Endothelial cell of umbilical vein (primary cell): Measurements from ENCODE around the gene RNF113B. TPM values are rescaled to one million over a fixed set of nuclear protein-coding genes. Genes with fewer than 3 reads are reported as not detected.

Source experiments
- BruUV-seq: library from RNA; stranded (reverse); fragments of 400-500 nt; replicated peaks from 2 replicates; lab custom pipeline; 2021; lab: Mats Ljungman, UMichigan
- CTCF ChIA-PET: fragments of 300-600, 350-600 bp; sonication (Branson Sonifier 250); formaldehyde crosslinking; loops from one replicate; lab custom pipeline; 2021; ENCODE audit warnings: antibody characterized with exemption, inconsistent platforms; lab: Charles Lee
- POLR2A ChIA-PET: fragments of 300-600, 350-600 bp; sonication (Branson Sonifier 250); formaldehyde crosslinking; loops from one replicate; lab custom pipeline; 2021; ENCODE audit warnings: antibody characterized with exemption, inconsistent platforms; lab: Charles Lee
- DNase-seq: peaks from one replicate; pipeline ENCODE4 v3.0.0-alpha.2; 2011; ENCODE audit warnings: low read depth, low spot score
- FAIRE-seq: peaks from 2 replicates; lab custom pipeline; 2011; peaks lifted over from hg19 to GRCh38; lab: Jason Lieb, UNC
- H2AFZ ChIP-seq: 2 replicates; pipeline ENCODE4 v1.6.0; 2012; ENCODE audit warnings: low read depth, low read length, control low read depth, inconsistent platforms
- H3K27ac ChIP-seq: 2 replicates; pipeline ENCODE4 v1.5.1; 2011; ENCODE audit warnings: low read depth, mild to moderate bottlenecking, control low read depth, low read length, moderate library complexity; ENCODE audit not compliant: insufficient read depth
- H3K27me3 ChIP-seq, 2 experiments: 2 replicates each; pipeline versions ENCODE4 v1.6.0 to v1.6.1; 2011; ENCODE audit warnings: low read length in 2 of 2, mixed read lengths in 1 of 2; ENCODE audit not compliant: control insufficient read depth in 2 of 2, insufficient read depth in 2 of 2
- H3K36me3 ChIP-seq, 2 experiments: 2 replicates in 1 of 2; 3 replicates in 1 of 2; pipeline ENCODE4 v1.5.1; 2011; ENCODE audit warnings: low read length in 2 of 2, mild to moderate bottlenecking in 1 of 2, moderate library complexity in 1 of 2; ENCODE audit not compliant: control insufficient read depth in 2 of 2, insufficient read depth in 2 of 2; ENCODE audit errors: extremely low read depth in 1 of 2
- H3K4me1 ChIP-seq: 3 replicates; pipeline ENCODE4 v1.5.1; 2011; ENCODE audit warnings: mild to moderate bottlenecking, low read length; ENCODE audit not compliant: control insufficient read depth, insufficient read depth; ENCODE audit errors: extremely low read depth
- H3K4me2 ChIP-seq: 2 replicates; pipeline ENCODE4 v1.6.1; 2011; ENCODE audit warnings: low read length, control low read depth, mixed read lengths; ENCODE audit not compliant: insufficient read depth
- H3K4me3 ChIP-seq, 3 experiments: fragments of 200-600 bp in 1 of 3; sonication (generic), shearing (Covaris generic) in 1 of 3; replicated peaks in 1 of 3; 2 replicates each; pipeline ENCODE4 v1.5.1; 2011 to 2016; ENCODE audit warnings: control low read depth in 3 of 3, low read length in 3 of 3, mild to moderate bottlenecking in 2 of 3, inconsistent platforms in 1 of 3, low read depth in 1 of 3, moderate library complexity in 1 of 3; ENCODE audit not compliant: insufficient read depth in 1 of 3
- H3K79me2 ChIP-seq: 2 replicates; pipeline ENCODE4 v1.6.0; 2012; ENCODE audit warnings: low read length, inconsistent platforms; ENCODE audit not compliant: control insufficient read depth, insufficient read depth
- H3K9ac ChIP-seq: replicated peaks from 2 replicates; pipeline ENCODE3; 2011; ENCODE audit warnings: low read length, control low read depth; ENCODE audit not compliant: insufficient read depth; ENCODE audit errors: extremely low read depth
- H3K9me1 ChIP-seq: replicated peaks from 3 replicates; pipeline ENCODE4 v1.6.0; 2011; ENCODE audit warnings: mild to moderate bottlenecking, low read length; ENCODE audit not compliant: control insufficient read depth, insufficient read depth; ENCODE audit errors: extremely low read depth
- H3K9me3 ChIP-seq: replicated peaks from 2 replicates; pipeline ENCODE4 v1.5.1; 2012; ENCODE audit warnings: low read length, inconsistent platforms; ENCODE audit not compliant: control insufficient read depth, insufficient read depth
- H4K20me1 ChIP-seq: replicated peaks from 2 replicates; pipeline ENCODE3; 2011; ENCODE audit warnings: mild to moderate bottlenecking, low read length; ENCODE audit not compliant: control insufficient read depth, insufficient read depth; ENCODE audit errors: extremely low read depth
- EZH2 ChIP-seq: IDR thresholded peaks from 2 replicates; pipeline ENCODE4 v1.6.1; 2012; ENCODE audit warnings: borderline replicate concordance, low read depth, mild to moderate bottlenecking, moderate library complexity, low read length, inconsistent platforms; ENCODE audit not compliant: severe bottlenecking
- FOS ChIP-seq: IDR thresholded peaks from 2 replicates; pipeline ENCODE4 v1.6.1; 2011; ENCODE audit warnings: mild to moderate bottlenecking, low read length, moderate library complexity, borderline replicate concordance; ENCODE audit not compliant: insufficient read depth
- GATA2 ChIP-seq: IDR thresholded peaks from 2 replicates; pipeline ENCODE4 v1.7.0; 2011; ENCODE audit warnings: low read depth, mild to moderate bottlenecking, moderate library complexity, mixed read lengths, low read length; ENCODE audit not compliant: insufficient read length, insufficient read depth
- JUN ChIP-seq: IDR thresholded peaks from 2 replicates; pipeline ENCODE4 v1.6.1; 2011; ENCODE audit warnings: borderline replicate concordance, low read depth; ENCODE audit not compliant: insufficient read length, insufficient read depth
- MYC ChIP-seq: IDR thresholded peaks from one replicate; pipeline ENCODE4 v1.6.1; 2011; ENCODE audit warnings: mild to moderate bottlenecking, low read depth, low read length
- POLR2A ChIP-seq: IDR thresholded peaks from 2 replicates; pipeline ENCODE4 v1.6.1; 2012; ENCODE audit warnings: low read depth, mild to moderate bottlenecking, control low read depth, low read length
- POLR2AphosphoS5 ChIP-seq: IDR thresholded peaks from 2 replicates; pipeline ENCODE4 v1.6.1; 2012; ENCODE audit warnings: low read depth, mild to moderate bottlenecking, control low read depth, low read length, moderate library complexity; ENCODE audit not compliant: insufficient read depth
- dilution Hi-C: fragments of 300-500 bp; cut with MboI; formaldehyde crosslinking; loops from one replicate; pipeline ENCODE4 v1.15.0; 2019; ENCODE audit warnings: low sequenced_read_pairs; ENCODE audit not compliant: extremely low pct_ligation_motif_present
- intact Hi-C: fragments of 100-400 bp; cut with micrococcal nuclease; formaldehyde crosslinking; loops from one replicate; pipeline ENCODE4 v1.10.0; 2022
- polyA plus RNA-seq, 4 experiments: library from polyadenylated mRNA; depleted of rRNA in 3 of 4; stranded (reverse) in 3 of 4; unstranded in 1 of 4; fragments of >200 nt; gene quantifications; 2 replicates each; pipeline versions ENCODE4 v1.2.1 to v1.2.3, GENCODE V29; 2011 to 2012; ENCODE audit warnings: missing spikeins in 1 of 4
- total RNA-seq: library from RNA; stranded (reverse); gene quantifications from 2 replicates; pipeline ENCODE4 v1.2.3, GENCODE V29; 2021
- TF ChIP-seq, protein P1 (sequence below), 2 donors: IDR thresholded peaks; 1 replicate in 1 of 2; 2 replicates in 1 of 2; pipeline ENCODE4 v1.5.1; 2011; ENCODE audit warnings: low read length in 2 of 2, mild to moderate bottlenecking in 2 of 2, moderate library complexity in 2 of 2, control low read depth in 1 of 2, inconsistent platforms in 1 of 2, low read depth in 1 of 2; ENCODE audit not compliant: insufficient read depth in 1 of 2; ENCODE audit errors: extremely low read depth in 1 of 2
- TF ChIP-seq, protein P2 (sequence below): IDR thresholded peaks from 2 replicates; pipeline ENCODE4 v1.6.1; 2011; ENCODE audit not compliant: insufficient read depth, insufficient read length

RNF113B gene
- total and polyA plus RNA-seq, 2 donors (not counting 3 experiments of a cell fraction or from before 2014, with no cell fraction given), result not detected

DNA sequence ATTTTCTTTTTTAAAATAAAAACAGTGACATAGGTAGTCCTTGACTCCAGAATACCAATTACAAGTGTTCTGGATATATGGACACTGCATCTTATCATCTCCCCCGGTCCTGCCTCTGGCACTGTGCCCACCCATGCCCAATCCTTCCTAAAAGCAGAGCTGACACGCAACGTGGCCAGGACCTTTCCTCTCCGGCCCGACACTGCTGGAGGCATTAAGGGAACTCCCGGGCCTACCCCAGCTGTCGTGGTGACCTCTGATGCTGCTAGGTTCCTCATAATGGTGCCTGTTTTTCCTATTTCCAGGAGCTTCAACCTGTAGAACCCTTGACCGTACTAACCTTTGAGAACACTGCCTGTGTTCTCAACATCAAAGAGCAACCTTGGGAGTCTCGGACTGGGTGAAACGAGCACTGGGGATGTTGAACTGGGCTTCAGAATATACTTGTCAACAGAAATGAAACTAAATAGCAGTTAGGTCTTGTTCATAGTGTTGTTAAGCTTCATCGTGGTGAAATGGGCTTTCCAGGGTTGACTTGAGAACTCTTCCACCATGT lies 13.9 kb upstream of the RNF113B start:
- BruUV-seq, result no TSS peak

More for the DNA sequence above, 13.9 kb upstream of the RNF113B start:
- dilution Hi-C loops, result no loop called here
- Histone ChIP-seq H3K79me2 (peaks cover 8% of the 10 kb centered on the region), H3K9ac (no peak overlapping the region), H3K4me1 (no peaks in the 10 kb centered on the region), H3K36me3 (no peaks in the 10 kb centered on the region), H2AFZ (no peak overlapping the region), H4K20me1 (peaks cover 3% of the 10 kb centered on the region), H3K9me3 (no peaks in the 10 kb centered on the region), H3K27me3 (no peaks in the 10 kb centered on the region), H3K9me1 (no peaks in the 10 kb centered on the region), H3K4me3 (no peak overlapping the region), H3K27ac (no peak overlapping the region), H3K4me2 (no peak overlapping the region)
- intact Hi-C loops, result no loop called here
- CTCF ChIA-PET, result no interaction called here
- FAIRE-seq (no peak), DNase-seq (no peak)
- TF ChIP-seq GATA2 (no peak), EZH2 (no peak), POLR2AphosphoS5 (no peak), POLR2A (no peak), FOS (no peak), MYC (no peak), JUN (no peak)
- TF ChIP-seq, protein P1, sequence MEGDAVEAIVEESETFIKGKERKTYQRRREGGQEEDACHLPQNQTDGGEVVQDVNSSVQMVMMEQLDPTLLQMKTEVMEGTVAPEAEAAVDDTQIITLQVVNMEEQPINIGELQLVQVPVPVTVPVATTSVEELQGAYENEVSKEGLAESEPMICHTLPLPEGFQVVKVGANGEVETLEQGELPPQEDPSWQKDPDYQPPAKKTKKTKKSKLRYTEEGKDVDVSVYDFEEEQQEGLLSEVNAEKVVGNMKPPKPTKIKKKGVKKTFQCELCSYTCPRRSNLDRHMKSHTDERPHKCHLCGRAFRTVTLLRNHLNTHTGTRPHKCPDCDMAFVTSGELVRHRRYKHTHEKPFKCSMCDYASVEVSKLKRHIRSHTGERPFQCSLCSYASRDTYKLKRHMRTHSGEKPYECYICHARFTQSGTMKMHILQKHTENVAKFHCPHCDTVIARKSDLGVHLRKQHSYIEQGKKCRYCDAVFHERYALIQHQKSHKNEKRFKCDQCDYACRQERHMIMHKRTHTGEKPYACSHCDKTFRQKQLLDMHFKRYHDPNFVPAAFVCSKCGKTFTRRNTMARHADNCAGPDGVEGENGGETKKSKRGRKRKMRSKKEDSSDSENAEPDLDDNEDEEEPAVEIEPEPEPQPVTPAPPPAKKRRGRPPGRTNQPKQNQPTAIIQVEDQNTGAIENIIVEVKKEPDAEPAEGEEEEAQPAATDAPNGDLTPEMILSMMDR (IDR thresholded peaks at IDR 0.05; ENCODE audit: extremely low read depth in 1 of 2, insufficient read depth in 1 of 2, low read depth in 1 of 2, low read length in 2 of 2), result no peak
- TF ChIP-seq, protein P2, sequence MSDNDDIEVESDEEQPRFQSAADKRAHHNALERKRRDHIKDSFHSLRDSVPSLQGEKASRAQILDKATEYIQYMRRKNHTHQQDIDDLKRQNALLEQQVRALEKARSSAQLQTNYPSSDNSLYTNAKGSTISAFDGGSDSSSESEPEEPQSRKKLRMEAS, result no peak
- POLR2A ChIA-PET, result no interaction called here
